Liver (tissue), 9 donors: ENCODE data around the gene PSMD1. TPM values are rescaled to one million over a fixed set of nuclear protein-coding genes. Genes with fewer than 3 reads are reported as not detected.
"Not testable (repeated sequence)": the region's sequence is repeated elsewhere in the genome, so short reads cannot be mapped to it uniquely, and the experiment has no call there.

Experiments used
- DNase-seq: peaks from one replicate; pipeline ENCODE4 v3.0.0-alpha.2; 2017; ENCODE audit warnings: low spot score
- H3K27ac ChIP-seq, 2 donors: one replicate each; pipeline ENCODE4 v1.7.0; 2013; ENCODE audit warnings: inconsistent platforms in 2 of 2, low read length in 2 of 2, control low read depth in 1 of 2, low read depth in 1 of 2, mild to moderate bottlenecking in 1 of 2
- H3K27me3 ChIP-seq, 4 donors: one replicate each; pipeline versions ENCODE4 v1.6.1 to v1.7.0; 2013; ENCODE audit warnings: low read length in 3 of 4, inconsistent platforms in 1 of 4, mild to moderate bottlenecking in 1 of 4, moderate library complexity in 1 of 4; ENCODE audit not compliant: control insufficient read depth in 4 of 4, insufficient read depth in 4 of 4
- H3K36me3 ChIP-seq, 4 donors: one replicate each; pipeline versions ENCODE4 v1.6.1 to v1.7.0; 2013; ENCODE audit warnings: low read length in 3 of 4, mild to moderate bottlenecking in 3 of 4, low read depth in 1 of 4, moderate library complexity in 1 of 4; ENCODE audit not compliant: control insufficient read depth in 4 of 4, insufficient read depth in 3 of 4
- H3K4me1 ChIP-seq, 4 donors: one replicate each; pipeline versions ENCODE4 v1.6.1 to v1.7.0; 2013; ENCODE audit warnings: low read length in 3 of 4, mild to moderate bottlenecking in 3 of 4, moderate library complexity in 1 of 4; ENCODE audit not compliant: control insufficient read depth in 4 of 4, insufficient read depth in 4 of 4
- H3K4me3 ChIP-seq, 3 donors: one replicate each; pipeline versions ENCODE4 v1.6.1 to v1.7.0; 2013; ENCODE audit warnings: low read length in 3 of 3, control low read depth in 1 of 3, low read depth in 1 of 3, mild to moderate bottlenecking in 1 of 3
- H3K9ac ChIP-seq, 2 donors: one replicate each; pipeline ENCODE4 v1.7.0; 2013; ENCODE audit warnings: low read length in 2 of 2, mild to moderate bottlenecking in 2 of 2, moderate library complexity in 2 of 2, control low read depth in 1 of 2, low read depth in 1 of 2
- H3K9me3 ChIP-seq, 4 donors: one replicate each; pipeline versions ENCODE4 v1.6.1 to v1.7.0; 2013; ENCODE audit warnings: low read length in 3 of 4; ENCODE audit not compliant: control insufficient read depth in 4 of 4
- ATF3 ChIP-seq: IDR thresholded peaks from 2 replicates; pipeline ENCODE4 v1.6.1; 2016; ENCODE audit warnings: antibody characterized with exemption
- CTCF ChIP-seq: fragments of 150-350 bp; IDR thresholded peaks from 2 replicates; pipeline ENCODE4 v1.5.1; 2017; ENCODE audit warnings: improper control_type of control experiment, low read depth, low read length; ENCODE audit not compliant: missing input control
- EGR1 ChIP-seq, 2 donors: IDR thresholded peaks; 2 replicates each; pipeline ENCODE4 v1.6.1; 2016 to 2018; ENCODE audit warnings: antibody characterized with exemption in 2 of 2, low read depth in 2 of 2
- FOXA1 ChIP-seq: IDR thresholded peaks from 2 replicates; pipeline ENCODE4 v1.6.1; 2016; ENCODE audit warnings: antibody characterized with exemption
- FOXA2 ChIP-seq: IDR thresholded peaks from 2 replicates; pipeline ENCODE4 v1.6.1; 2016; ENCODE audit warnings: antibody characterized with exemption
- GABPA ChIP-seq, 2 donors: IDR thresholded peaks in 1 of 2; conservative IDR thresholded peaks in 1 of 2; 2 replicates each; pipeline ENCODE4 v1.6.1; 2016; ENCODE audit warnings: antibody characterized with exemption in 2 of 2, mild to moderate bottlenecking in 1 of 2, moderate library complexity in 1 of 2
- HNF4A ChIP-seq, 2 donors: conservative IDR thresholded peaks; 2 replicates each; pipeline ENCODE4 v1.6.1; 2016; ENCODE audit warnings: antibody characterized with exemption in 2 of 2, mild to moderate bottlenecking in 2 of 2
- HNF4G ChIP-seq: IDR thresholded peaks from 2 replicates; pipeline ENCODE4 v1.6.1; 2016; ENCODE audit warnings: antibody characterized with exemption
- JUND ChIP-seq, 2 donors: IDR thresholded peaks; 2 replicates each; pipeline ENCODE4 v1.6.1; 2016; ENCODE audit warnings: antibody characterized with exemption in 2 of 2
- MAX ChIP-seq: IDR thresholded peaks from 2 replicates; pipeline ENCODE4 v1.6.1; 2016; ENCODE audit warnings: antibody characterized with exemption
- NR2F2 ChIP-seq: IDR thresholded peaks from 2 replicates; pipeline ENCODE4 v1.6.1; 2016; ENCODE audit warnings: antibody characterized with exemption
- RAD21 ChIP-seq, 2 donors: IDR thresholded peaks; 2 replicates each; pipeline ENCODE4 v1.6.1; 2016; ENCODE audit warnings: antibody characterized with exemption in 2 of 2, mild to moderate bottlenecking in 2 of 2
- REST ChIP-seq: IDR thresholded peaks from 2 replicates; pipeline ENCODE4 v1.6.1; 2016; ENCODE audit warnings: antibody characterized with exemption, mild to moderate bottlenecking
- RXRA ChIP-seq, 2 donors: IDR thresholded peaks; 2 replicates each; pipeline ENCODE4 v1.6.1; 2017 to 2018; ENCODE audit warnings: antibody characterized with exemption in 2 of 2, mild to moderate bottlenecking in 1 of 2
- SP1 ChIP-seq: IDR thresholded peaks from 2 replicates; pipeline ENCODE4 v1.6.1; 2018; ENCODE audit warnings: antibody characterized with exemption, mild to moderate bottlenecking
- TAF1 ChIP-seq: conservative IDR thresholded peaks from 2 replicates; pipeline ENCODE4 v1.6.1; 2016; ENCODE audit warnings: antibody characterized with exemption, mild to moderate bottlenecking
- YY1 ChIP-seq: IDR thresholded peaks from 2 replicates; pipeline ENCODE4 v1.6.1; 2016; ENCODE audit warnings: antibody characterized with exemption, mild to moderate bottlenecking
- ZBTB33 ChIP-seq: IDR thresholded peaks from 2 replicates; pipeline ENCODE4 v1.6.1; 2016; ENCODE audit warnings: antibody characterized with exemption
- WGBS: extraction: QIAGEN DNeasy Blood & Tissue Kit; methylation state at CpG from one replicate; pipeline ENCODE4 v1.1.7; 2013; 5-methylcytosine and 5-hydroxymethylcytosine counted together
- polyA plus RNA-seq, 2 donors: library from polyadenylated mRNA; stranded (reverse) in 1 of 2; unstranded in 1 of 2; fragments of 200-250 nt in 1 of 2; fragments of >200 nt in 1 of 2; fragmentation: Nextera tagmentation in 1 of 2; extraction: Ambion mirVana in 1 of 2; gene quantifications; one replicate each; pipeline versions ENCODE4 v1.2.1 to v1.2.3, GENCODE V29; 2013 to 2015
- total RNA-seq, 2 donors: library from RNA; depleted of rRNA; stranded (reverse); fragments of >200 nt; gene quantifications; one replicate each; pipeline ENCODE4 v1.2.3, GENCODE V29; 2014
- donor health status: healthy.
- donor health status: healthy.
- donor health status: healthy.
- donor health status: healthy.
- donor health status: healthy.

Gene PSMD1
- total and polyA plus RNA-seq, 4 donors, result 31.7 to 83.3 (median 68.1) TPM

GRCh38 chr2:231065966-231066365, 9.3 kb downstream of the PSMD1 start:
- TF ChIP-seq REST, result no peak
- no peak for TF ChIP-seq RAD21 (IDR thresholded peaks at IDR 0.05)
- TF ChIP-seq GABPA (IDR thresholded peaks at IDR 0.05 in 1 of 2, conservative IDR thresholded peaks at IDR 0.05 in 1 of 2), result no peak
- TF ChIP-seq ZBTB33, result no peak
- TF ChIP-seq FOXA2, result no peak
- no peak for TF ChIP-seq EGR1 (IDR thresholded peaks at IDR 0.05; ENCODE audit: low read depth in 2 of 2)
- TF ChIP-seq ATF3, result no peak
- TF ChIP-seq NR2F2, result no peak
- TF ChIP-seq FOXA1, result no peak
- no peak for TF ChIP-seq HNF4G
- TF ChIP-seq SP1, result no peak
- TF ChIP-seq TAF1, result no peak
- TF ChIP-seq MAX, result no peak
- no peak for TF ChIP-seq YY1
- TF ChIP-seq HNF4A (conservative IDR thresholded peaks at IDR 0.05), result no peak
- TF ChIP-seq CTCF, result no peak
- TF ChIP-seq JUND (IDR thresholded peaks at IDR 0.05), result no peak
- no peak for TF ChIP-seq RXRA (IDR thresholded peaks at IDR 0.05)
- Histone ChIP-seq H3K36me3 (peaks cover 8 to 60% (median 50%) of the 10 kb centered on the region in 4 donors), H3K4me3 (no peak overlapping the region), H3K9ac (no peak overlapping the region), H3K27me3 (no peaks in the 10 kb centered on the region), H3K27ac (no peak overlapping the region), H3K9me3 (no peaks in the 10 kb centered on the region), H3K4me1 (peaks cover 1 to 6% (median 5%) of the 10 kb centered on the region in 4 donors)
- WGBS, result 91% methylated on average over 1 of the region's 1 CpG
- no peak for DNase-seq

GRCh38 chr2:231067531-231067930, 10.9 kb downstream of the PSMD1 start:
- not testable (repeated sequence) for H3K27me3 ChIP-seq, DNase-seq, H3K4me1 ChIP-seq, H3K9ac ChIP-seq, H3K4me3 ChIP-seq, H3K9me3 ChIP-seq
- Histone ChIP-seq H3K36me3 (peaks cover 8 to 66% (median 54%) of the 10 kb centered on the region in 4 donors), H3K27ac (peak overlapping the region in 1 of 2 donors; percentile 40)
- WGBS, result 92% methylated on average over 8 of the region's 8 CpGs
